DLD1 (cell line): ENCODE measurements around the gene PRKAG3.

ENCODE experiments used
- in situ Hi-C: cut with HindIII; loops from 2 replicates; pipeline ENCODE4 v1.10.0; 2017; ENCODE audit warnings: low sequenced_read_pairs

Gene PRKAG3

DNA sequence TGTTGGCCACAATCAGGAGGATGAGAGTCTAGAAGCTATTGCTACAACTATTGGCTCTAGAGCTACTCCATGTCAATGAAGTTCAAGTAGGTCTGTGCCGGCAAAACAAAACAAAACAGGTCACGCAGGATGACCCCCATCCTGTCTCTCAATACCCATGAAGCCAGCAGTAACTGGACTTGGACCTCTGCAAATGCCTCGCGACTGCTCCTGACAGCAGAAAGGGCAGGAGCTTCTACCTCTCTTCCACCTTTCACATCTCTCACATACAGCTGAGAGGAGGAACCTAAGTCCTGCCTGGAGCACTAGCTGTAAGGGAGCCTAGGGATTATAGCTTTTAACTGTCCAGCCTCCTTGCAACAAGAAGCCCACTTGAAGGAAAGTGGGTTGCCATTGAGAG, 16.0 kb downstream of the PRKAG3 start:
- in situ Hi-C loops = no loop called here

- in situ Hi-C loops = no loop called here
Measured at GRCh38 chr2:218815244-218815637, 16.4 kb downstream of the PRKAG3 start.

DNA sequence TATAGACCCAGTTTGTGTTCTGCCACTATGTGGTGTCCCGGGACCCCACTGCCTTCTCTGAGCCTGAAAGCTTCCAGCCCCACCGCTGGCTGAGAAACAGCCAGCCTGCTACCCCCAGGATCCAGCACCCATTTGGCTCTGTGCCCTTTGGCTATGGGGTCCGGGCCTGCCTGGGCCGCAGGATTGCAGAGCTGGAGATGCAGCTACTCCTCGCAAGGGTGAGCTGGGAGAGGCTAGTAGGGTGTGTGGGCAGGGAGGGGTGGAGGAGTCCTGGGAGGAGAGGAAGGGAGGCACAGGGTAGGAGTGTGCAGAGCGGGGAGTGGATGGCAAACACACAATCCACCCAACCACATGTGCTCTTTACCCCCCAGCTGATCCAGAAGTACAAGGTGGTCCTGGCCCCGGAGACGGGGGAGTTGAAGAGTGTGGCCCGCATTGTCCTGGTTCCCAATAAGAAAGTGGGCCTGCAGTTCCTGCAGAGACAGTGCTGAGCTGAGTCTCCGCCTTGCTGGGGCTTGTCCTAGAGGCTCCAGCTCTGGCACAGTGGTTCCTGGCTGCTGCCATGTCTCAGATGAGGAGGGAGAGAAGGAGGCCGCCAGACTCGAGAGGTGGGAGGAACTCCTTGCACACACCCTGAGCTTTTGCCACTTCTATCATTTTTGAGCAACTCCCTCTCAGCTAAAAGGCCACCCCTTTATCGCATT, 16.9 kb downstream of the PRKAG3 start:
- in situ Hi-C loops = no loop called here

DNA sequence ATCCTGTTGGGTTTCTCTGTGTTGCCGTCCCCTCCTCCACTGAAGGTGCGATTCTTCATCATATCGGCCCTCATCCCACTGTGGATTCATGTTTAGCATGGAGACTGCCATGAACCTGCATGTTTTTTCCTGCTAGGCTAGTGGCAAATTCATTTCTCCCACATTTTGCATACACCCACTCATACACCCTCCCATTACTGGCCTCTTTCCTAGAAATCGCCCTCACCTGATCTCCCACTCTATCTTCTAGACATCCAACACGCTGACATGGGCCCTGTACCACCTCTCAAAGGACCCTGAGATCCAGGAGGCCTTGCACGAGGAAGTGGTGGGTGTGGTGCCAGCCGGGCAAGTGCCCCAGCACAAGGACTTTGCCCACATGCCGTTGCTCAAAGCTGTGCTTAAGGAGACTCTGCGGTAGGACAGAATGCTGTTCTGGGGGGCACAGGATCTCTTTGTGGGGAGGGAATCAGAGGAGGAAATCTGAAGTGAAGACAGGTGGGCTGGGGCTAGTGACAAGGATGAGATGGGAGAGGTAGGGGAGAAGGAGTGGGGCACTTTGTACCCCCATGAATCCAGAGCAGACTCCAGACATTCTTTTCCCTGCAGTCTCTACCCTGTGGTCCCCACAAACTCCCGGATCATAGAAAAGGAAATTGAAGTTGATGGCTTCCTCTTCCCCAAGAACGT, 17.7 kb downstream of the PRKAG3 start:
- in situ Hi-C loops = no loop called here

- in situ Hi-C loops = no loop called here
Measured at GRCh38 chr2:218812861-218813260, 18.7 kb downstream of the PRKAG3 start.

DNA sequence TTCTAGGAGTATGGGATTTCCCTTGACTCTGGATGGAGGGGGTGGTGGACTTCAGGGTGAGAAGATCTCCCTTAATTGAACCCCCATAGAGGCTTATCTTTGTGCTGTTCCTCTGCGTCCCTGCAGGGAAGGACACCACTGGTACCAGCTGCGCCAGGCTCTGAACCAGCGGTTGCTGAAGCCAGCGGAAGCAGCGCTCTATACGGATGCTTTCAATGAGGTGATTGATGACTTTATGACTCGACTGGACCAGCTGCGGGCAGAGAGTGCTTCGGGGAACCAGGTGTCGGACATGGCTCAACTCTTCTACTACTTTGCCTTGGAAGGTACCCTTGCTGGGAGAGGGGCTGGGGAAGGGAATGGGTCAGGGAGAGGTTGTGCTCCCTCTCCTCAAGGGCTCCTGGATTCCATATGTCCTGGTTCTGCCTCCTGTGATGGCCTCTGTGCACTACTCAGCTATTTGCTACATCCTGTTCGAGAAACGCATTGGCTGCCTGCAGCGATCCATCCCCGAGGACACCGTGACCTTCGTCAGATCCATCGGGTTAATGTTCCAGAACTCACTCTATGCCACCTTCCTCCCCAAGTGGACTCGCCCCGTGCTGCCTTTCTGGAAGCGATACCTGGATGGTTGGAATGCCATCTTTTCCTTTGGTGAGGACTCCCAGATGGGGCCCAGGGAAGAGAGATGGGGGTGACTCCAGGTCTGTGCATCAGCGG, 19.3 kb downstream of the PRKAG3 start:
- in situ Hi-C loops = no loop called here

- in situ Hi-C loops = no loop called here
Measured at GRCh38 chr2:218811382-218811781, 20.2 kb downstream of the PRKAG3 start.

GRCh38 chr2:218810256-218810655, 21.3 kb downstream of the PRKAG3 start:
- in situ Hi-C loops = no loop called here

DNA sequence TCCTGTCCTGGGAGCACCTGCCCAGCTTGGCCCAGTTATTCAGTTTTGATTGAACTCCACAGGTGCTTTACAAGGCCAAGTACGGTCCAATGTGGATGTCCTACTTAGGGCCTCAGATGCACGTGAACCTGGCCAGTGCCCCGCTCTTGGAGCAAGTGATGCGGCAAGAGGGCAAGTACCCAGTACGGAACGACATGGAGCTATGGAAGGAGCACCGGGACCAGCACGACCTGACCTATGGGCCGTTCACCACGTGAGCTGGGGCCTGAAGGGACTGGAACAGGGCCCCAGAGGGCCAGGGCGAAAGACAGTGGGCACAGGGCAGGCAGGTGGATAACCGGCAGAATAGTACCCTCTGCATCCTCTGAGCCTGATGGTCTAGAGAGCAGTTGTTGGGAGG, 22.1 kb downstream of the PRKAG3 start:
- in situ Hi-C loops = no loop called here

DNA sequence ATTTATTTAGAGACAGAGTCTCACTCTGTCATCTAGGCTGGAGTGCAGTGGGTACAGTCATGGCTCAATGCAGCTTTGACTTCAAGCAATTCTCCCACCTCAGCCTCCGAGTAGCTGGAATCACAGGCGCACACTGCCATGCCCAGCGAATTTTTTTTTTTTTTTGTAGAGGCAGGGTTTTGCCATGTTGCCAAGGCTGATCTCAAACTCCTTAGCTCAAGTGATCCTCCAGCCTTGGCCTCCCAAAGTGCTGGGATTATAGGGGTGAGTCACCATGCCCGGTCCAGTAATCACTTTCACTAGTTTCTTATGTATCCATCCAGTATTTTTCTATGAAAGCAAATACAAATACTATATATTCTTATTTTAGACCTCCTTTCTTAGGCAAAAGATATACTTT, 24.0 kb downstream of the PRKAG3 start:
- in situ Hi-C loops = no loop called here

- in situ Hi-C loops = no loop called here
Measured at GRCh38 chr2:218806346-218806978, 25.1 kb downstream of the PRKAG3 start.

- in situ Hi-C loops = no loop called here
Measured at GRCh38 chr2:218805627-218806026, 26.0 kb downstream of the PRKAG3 start.

DNA sequence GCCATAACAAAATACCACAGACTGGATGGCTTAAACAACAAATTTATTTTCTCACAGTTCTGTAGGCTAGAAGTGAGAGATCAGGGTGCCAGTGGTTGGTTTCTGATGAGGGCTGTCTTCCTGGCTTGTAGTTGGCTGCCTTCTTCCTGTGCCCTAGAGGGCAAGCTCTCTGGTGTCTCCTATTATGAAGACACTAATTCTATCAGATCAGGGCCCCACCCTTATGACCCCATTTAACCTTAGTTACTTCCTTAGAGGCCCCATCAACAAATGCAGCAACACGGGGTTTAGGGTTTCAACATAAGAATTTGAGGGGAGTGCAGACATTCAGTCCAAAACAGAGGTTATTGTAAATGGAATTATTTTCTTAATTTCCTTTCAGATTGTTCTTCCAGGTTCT, 26.8 kb downstream of the PRKAG3 start:
- in situ Hi-C loops = no loop called here

- in situ Hi-C loops = no loop called here
Measured at GRCh38 chr2:218802386-218802994, 29.1 kb downstream of the PRKAG3 start.

GRCh38 chr2:218799990-218800389, 31.6 kb downstream of the PRKAG3 start:
- in situ Hi-C loops = no loop called here

GRCh38 chr2:218798767-218799504, 32.7 kb downstream of the PRKAG3 start:
- in situ Hi-C loops = no loop called here

GRCh38 chr2:218796691-218797090, 34.9 kb downstream of the PRKAG3 start:
- in situ Hi-C loops = no loop called here

GRCh38 chr2:218792433-218792832, 39.2 kb downstream of the PRKAG3 start:
- in situ Hi-C loops = no loop called here

DNA sequence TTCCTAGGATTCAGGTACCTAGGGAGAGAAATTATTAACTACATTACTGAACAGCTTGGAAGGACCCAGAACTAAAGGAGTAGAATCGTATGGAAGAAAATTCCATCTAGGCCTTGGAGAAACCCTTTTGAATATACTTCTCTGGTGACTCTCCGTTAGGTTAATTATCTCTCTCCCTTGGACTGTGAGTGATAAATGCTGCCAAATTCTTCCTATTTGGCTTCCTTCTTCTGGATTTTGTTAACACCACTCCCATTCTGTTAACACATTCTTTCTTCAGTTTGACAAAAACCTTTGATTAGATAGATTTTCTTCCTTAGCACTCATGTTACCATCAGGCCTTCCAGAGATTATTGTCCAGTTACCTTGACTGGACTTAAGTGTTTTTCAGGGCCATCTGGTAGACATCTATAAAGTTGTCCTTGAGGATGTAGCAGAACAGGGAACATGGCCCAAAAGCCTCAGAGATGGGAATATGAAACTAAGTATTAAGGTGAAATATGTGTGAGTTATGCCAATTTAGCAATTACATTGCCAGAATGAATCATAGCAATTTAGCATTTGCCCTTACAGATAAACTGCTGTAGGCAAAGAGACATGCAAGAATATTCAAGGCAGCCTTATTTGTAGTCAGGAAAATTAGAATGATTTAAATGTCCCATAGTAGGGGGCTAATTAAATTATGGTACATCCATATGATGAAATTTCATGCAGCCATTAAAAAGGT, 42.9 kb downstream of the PRKAG3 start:
- in situ Hi-C loops = no loop called here

GRCh38 chr2:218786133-218786532, 45.5 kb downstream of the PRKAG3 start:
- in situ Hi-C loops = no loop called here
